Measurements from ENCODE around the gene TTC22.

TTC22 gene

GRCh38 chr1:54751426-54751825 is 49.7 kb downstream of the TTC22 start:
- DNase-seq (ENCODE audit: low read depth), result no peak

GRCh38 chr1:54750596-54750995 is 50.5 kb downstream of the TTC22 start:
- no peak for DNase-seq (ENCODE audit: low read depth)

- no peak for DNase-seq (ENCODE audit: low read depth)
Observed at GRCh38 chr1:54748094-54748835, 52.9 kb downstream of the TTC22 start.

- DNase-seq (ENCODE audit: low read depth), result no peak
Observed at GRCh38 chr1:54745864-54746263, 55.3 kb downstream of the TTC22 start.

GRCh38 chr1:54745274-54745673 is 55.8 kb downstream of the TTC22 start:
- no peak for DNase-seq (ENCODE audit: low read depth)

- no peak for DNase-seq (ENCODE audit: low read depth)
Observed at GRCh38 chr1:54744696-54745095, 56.4 kb downstream of the TTC22 start.

- no peak for DNase-seq (ENCODE audit: low read depth)
Observed at GRCh38 chr1:54743416-54744226, 57.5 kb downstream of the TTC22 start.

GRCh38 chr1:54742282-54742681 is 58.8 kb downstream of the TTC22 start:
- DNase-seq (ENCODE audit: low read depth), result no peak

- DNase-seq (ENCODE audit: low read depth), result no peak
Observed at GRCh38 chr1:54741531-54741930, 59.6 kb downstream of the TTC22 start.

GRCh38 chr1:54738244-54738643 is 62.9 kb downstream of the TTC22 start:
- no peak for DNase-seq (ENCODE audit: low read depth)

GRCh38 chr1:54736685-54737084 is 64.4 kb downstream of the TTC22 start:
- no peak for DNase-seq (ENCODE audit: low read depth)

Data from T-helper 22 cell (primary cell).